HepG2 (cell line): ENCODE results near the gene ZNF618.
"Not testable (repeated sequence)": the region's sequence is repeated elsewhere in the genome, so short reads cannot be mapped to it uniquely, and the experiment has no call there.

Source experiments
- TBX3 ChIP-seq: fragments of 450-650 bp; IDR thresholded peaks from 2 replicates; pipeline ENCODE4 v1.6.1; 2017; ENCODE audit warnings: antibody characterized with exemption, mild to moderate bottlenecking, inconsistent platforms, borderline replicate concordance
- ZNF260 ChIP-seq: sonication (generic); formaldehyde crosslinking; IDR thresholded peaks from 2 replicates; pipeline ENCODE4 v1.4.0; 2020; ENCODE audit warnings: missing genetic modification reagents, low read depth, mild to moderate bottlenecking, borderline replicate concordance
- ZNF335 ChIP-seq: sonication (generic); formaldehyde crosslinking; IDR thresholded peaks from 2 replicates; pipeline ENCODE4 v1.4.0; 2020; ENCODE audit warnings: missing genetic modification reagents

DNA sequence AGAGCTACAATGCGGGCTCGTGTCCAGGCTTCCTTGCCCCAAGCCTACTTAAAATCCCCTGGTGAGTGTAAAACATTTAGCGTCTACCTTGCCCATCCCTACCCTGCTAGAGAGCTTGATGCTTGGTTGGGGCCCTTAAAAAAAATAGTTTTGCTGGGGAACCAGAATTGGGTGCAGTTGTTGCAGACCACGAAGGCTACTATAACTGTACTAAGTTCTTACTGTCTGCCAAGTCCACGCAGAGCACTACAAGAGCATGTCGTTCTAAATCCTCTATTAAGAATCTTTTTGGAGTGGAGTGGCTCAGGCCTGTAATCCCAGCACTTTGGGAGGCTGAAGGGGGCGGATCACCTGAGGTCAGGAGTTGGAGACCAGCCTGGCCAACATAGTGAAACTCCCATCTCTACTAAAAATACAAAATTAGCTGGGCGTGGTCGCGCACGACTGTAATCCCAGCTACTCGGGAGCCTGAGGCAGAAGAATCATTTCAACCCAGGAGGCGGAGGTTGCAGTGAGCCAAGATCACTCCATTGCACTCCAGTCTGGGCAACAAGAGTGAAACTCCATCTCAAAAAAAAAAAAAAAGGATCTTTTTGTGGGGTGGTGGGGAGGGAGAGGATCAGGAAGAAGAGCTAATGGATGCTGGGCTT is 206.8 kb downstream of the ZNF618 start:
- TF ChIP-seq ZNF260 (CRISPR knock-in tag); TBX3; ZNF335 (CRISPR knock-in tag): not testable (repeated sequence)
